Measurements from ENCODE around the gene AHRR.

DNA sequence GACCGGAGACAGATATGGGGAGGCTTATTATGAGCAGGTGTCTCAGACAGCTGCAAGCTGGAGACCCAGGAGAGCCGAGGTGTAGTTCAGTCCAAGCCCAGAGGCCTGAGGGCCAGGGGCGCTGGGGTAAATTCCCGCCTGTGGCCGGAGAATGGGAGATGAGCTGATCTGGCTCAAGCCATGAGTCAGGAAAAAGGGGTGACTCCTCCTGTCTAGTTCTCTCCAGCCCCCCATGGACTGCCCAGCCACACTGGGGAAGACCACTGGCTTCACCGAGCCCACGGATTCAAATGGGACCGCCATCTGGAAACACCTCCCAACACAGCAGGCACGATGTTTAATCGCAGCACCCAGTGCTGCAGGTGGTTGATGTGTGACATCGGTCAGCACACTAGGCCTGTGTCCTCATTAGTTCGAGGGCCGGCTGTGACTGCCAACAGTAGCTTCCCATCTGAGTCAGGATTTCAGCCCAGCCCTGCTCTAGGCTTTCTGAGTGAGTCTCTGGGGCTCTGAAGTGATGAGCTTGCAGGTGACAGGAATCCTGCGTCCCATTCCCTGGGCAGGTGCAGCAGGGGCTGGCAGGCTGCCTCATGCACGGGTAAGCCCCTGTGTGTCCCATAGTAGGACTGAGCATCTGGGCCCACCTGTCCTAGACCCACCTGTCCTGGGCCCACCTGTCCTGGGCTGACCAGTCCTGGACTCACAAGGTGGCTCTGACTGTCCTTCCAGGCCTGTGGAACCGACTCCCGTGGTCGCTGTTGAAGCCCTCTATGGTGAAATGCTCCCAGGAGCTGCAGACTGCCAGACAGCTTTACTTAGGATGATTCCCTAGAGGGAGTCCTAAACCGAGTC is 49.7 kb downstream of the AHRR start:
- no peak for TF ChIP-seq CTCF (IDR thresholded peaks at IDR 0.05)
- TF ChIP-seq POLR2A (IDR thresholded peaks at IDR 0.05), result no peak
- no peak for TF ChIP-seq POLR2AphosphoS5 (IDR thresholded peaks at IDR 0.05)
